ENCODE results near the gene C1orf105. TPM values are rescaled to one million over a fixed set of nuclear protein-coding genes. Genes with fewer than 3 reads are reported as not detected.

The C1orf105 gene
- total and polyA plus RNA-seq, 2 of the 13 experiments (the other 11 are each of a cell fraction or from before 2014, with no cell fraction given): 0.15 to 0.45 TPM

GRCh38 chr1:172456344-172456769 lies 35.9 kb downstream of the C1orf105 start:
- FAIRE-seq (no peak), DNase-seq (ENCODE audit: low spot score) (no peak), ATAC-seq (no peak)
- WGBS (ENCODE audit: low lambda C conversion rate): 89% methylated on average over 5 of the region's 5 CpGs
- Histone ChIP-seq H3K4me3 (replicated peaks in 1 of 3; ENCODE audit: insufficient read depth in 1 of 3, low read depth in 2 of 3, low read length in 3 of 3) (no peak overlapping the region), H3K9ac (ENCODE audit: insufficient read depth, low read depth, low read length) (no peak overlapping the region), H3K36me3 (replicated peaks in 1 of 2; ENCODE audit: control insufficient read depth in 1 of 2, insufficient read depth in 2 of 2, low read length in 2 of 2) (no peaks in the 10 kb centered on the region), H3K9me3 (ENCODE audit: low read length) (no peaks in the 10 kb centered on the region), H3K79me2 (ENCODE audit: insufficient read depth, low read length) (no peaks in the 10 kb centered on the region), H2AFZ (ENCODE audit: low read length) (no peak overlapping the region), H3K27me3 (ENCODE audit: control insufficient read depth in 1 of 2, insufficient read depth in 2 of 2, low read length in 2 of 2) (no peaks in the 10 kb centered on the region), H3K4me2 (ENCODE audit: low read depth, low read length) (no peak overlapping the region), H4K20me1 (ENCODE audit: insufficient read depth, low read length) (no peaks in the 10 kb centered on the region), H3K27ac (ENCODE audit: extremely low read length, insufficient read depth, low read length) (no peak overlapping the region), H3K4me1 (ENCODE audit: insufficient read depth, low read length) (peaks cover 34% of the 10 kb centered on the region)
- in situ Hi-C loops (cut with HindIII; ENCODE audit: extremely low pct_ligation_motif_present, low pct_unique_long_range_greater_than_20kb): no loop called here
- CTCF ChIA-PET (ENCODE audit: low intra/inter-chr PET ratio, low total read pairs): no interaction called here
- no TSS peak for BruUV-seq (replicated peaks)
- TF ChIP-seq ZNF225 (CRISPR knock-in tag; IDR thresholded peaks at IDR 0.05) (no peak), ASH2L (IDR thresholded peaks at IDR 0.05; ENCODE audit: insufficient read length, low read depth, low read length) (no peak), ZNF441 (CRISPR knock-in tag; IDR thresholded peaks at IDR 0.05; ENCODE audit: borderline replicate concordance) (no peak), KLF15 (CRISPR knock-in tag; IDR thresholded peaks at IDR 0.05; ENCODE audit: borderline replicate concordance) (no peak), PREB (CRISPR knock-in tag; IDR thresholded peaks at IDR 0.05) (no peak), DPF2 (CRISPR knock-in tag; IDR thresholded peaks at IDR 0.05; ENCODE audit: borderline replicate concordance, low read depth) (no peak), ELK4 (CRISPR knock-in tag; IDR thresholded peaks at IDR 0.05; ENCODE audit: borderline replicate concordance) (no peak), SMAD1 (CRISPR knock-in tag; IDR thresholded peaks at IDR 0.05; ENCODE audit: borderline replicate concordance, low read depth) (no peak), HOXD1 (CRISPR knock-in tag; IDR thresholded peaks at IDR 0.05) (no peak), ZNF281 (CRISPR knock-in tag; IDR thresholded peaks at IDR 0.05; ENCODE audit: borderline replicate concordance) (no peak), BORCS8-MEF2B (CRISPR knock-in tag; IDR thresholded peaks at IDR 0.05) (no peak)
- intact Hi-C loops (cut with micrococcal nuclease; ENCODE audit: unreplicated experiment): no loop called here
- POLR2A ChIA-PET: no interaction called here

Measured in HepG2 (cell line).